Measurements from ENCODE around the gene KIF21B.

Gene KIF21B

DNA sequence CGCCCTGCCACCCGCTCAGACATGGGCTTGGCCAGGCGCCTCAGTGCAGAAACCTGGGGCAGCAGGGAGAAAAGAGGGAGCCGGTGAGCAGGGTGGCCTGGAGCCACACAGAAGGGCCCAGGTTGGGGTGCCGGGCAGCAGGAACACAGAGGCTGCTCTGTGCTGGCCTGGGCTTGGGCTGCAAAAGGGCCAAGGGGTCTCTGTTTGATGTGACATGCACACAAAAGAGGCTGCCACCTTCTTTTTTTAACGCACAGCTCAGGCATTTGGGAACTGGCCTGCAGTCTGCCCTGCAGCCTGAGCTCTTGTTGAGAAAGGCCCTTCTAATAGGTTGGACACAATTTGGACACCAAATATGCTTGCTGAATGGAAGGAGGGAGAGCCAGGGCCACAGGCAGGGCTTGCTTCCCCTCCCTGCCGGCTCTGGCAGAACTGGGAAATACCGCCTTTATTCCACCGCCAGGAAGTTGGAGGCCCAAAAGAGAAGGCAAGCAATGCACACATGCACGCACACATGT is 32.4 kb downstream of the KIF21B start:
- DNase-seq (ENCODE audit: low read depth): no peak
- TF ChIP-seq, protein P1, sequence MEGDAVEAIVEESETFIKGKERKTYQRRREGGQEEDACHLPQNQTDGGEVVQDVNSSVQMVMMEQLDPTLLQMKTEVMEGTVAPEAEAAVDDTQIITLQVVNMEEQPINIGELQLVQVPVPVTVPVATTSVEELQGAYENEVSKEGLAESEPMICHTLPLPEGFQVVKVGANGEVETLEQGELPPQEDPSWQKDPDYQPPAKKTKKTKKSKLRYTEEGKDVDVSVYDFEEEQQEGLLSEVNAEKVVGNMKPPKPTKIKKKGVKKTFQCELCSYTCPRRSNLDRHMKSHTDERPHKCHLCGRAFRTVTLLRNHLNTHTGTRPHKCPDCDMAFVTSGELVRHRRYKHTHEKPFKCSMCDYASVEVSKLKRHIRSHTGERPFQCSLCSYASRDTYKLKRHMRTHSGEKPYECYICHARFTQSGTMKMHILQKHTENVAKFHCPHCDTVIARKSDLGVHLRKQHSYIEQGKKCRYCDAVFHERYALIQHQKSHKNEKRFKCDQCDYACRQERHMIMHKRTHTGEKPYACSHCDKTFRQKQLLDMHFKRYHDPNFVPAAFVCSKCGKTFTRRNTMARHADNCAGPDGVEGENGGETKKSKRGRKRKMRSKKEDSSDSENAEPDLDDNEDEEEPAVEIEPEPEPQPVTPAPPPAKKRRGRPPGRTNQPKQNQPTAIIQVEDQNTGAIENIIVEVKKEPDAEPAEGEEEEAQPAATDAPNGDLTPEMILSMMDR (conservative IDR thresholded peaks at IDR 0.05; ENCODE audit: control insufficient read depth, insufficient read depth, low read depth, low read length): no peak
- H3K4me3 ChIP-seq (ENCODE audit: control insufficient read depth, low read depth, low read length): no peak overlapping the region

DNA sequence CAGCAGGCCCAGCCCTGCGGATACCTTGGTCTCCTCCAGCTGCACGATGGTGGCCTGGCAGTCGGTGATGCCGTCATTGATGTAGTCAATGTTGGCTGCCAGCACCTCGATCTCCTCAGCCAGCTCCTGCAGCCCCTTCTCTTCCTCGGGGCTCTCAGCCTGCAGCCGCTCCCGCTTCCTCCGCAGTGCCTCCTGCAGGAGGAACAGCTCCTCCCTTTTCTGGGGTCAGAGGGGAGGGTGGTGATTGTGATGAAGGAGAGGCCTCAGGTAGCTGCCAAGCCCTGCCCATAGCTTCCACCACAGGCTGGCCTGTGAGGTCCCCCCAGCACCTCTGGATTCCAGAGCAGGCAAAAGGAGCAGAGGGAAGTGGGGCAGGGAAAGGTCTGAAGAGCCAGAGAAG is 33.4 kb downstream of the KIF21B start:
- TF ChIP-seq, protein P1 (conservative IDR thresholded peaks at IDR 0.05; ENCODE audit: control insufficient read depth, insufficient read depth, low read depth, low read length): no peak

DNA sequence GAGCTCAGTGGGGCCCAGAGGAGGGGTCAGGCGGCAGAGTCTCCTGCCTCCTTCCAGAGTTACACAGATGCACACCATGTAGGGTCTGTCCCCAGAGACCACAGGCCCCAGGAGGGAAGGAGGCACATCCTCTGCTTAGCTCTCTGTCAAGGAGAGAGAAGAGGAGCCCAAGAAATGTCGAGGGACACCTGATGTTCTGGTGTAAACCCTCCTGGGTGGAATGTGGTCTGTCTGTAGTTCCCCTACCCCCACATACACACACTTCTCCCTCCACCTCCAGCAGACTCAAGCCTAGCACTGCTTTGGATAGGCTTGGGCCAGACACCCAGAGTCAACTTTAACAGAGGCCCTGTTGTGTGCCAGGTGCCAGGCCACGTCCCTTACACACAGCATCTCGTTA is 34.2 kb downstream of the KIF21B start:
- TF ChIP-seq, protein P1 (conservative IDR thresholded peaks at IDR 0.05; ENCODE audit: control insufficient read depth, insufficient read depth, low read depth, low read length): no peak
- DNase-seq (ENCODE audit: low read depth): no peak
- H3K4me3 ChIP-seq (ENCODE audit: control insufficient read depth, low read depth, low read length): no peak overlapping the region

More for the DNA sequence above, 33.4 kb downstream of the KIF21B start:
- H3K4me3 ChIP-seq (ENCODE audit: control insufficient read depth, low read depth, low read length): no peak overlapping the region
- no peak for DNase-seq (ENCODE audit: low read depth)

DNA sequence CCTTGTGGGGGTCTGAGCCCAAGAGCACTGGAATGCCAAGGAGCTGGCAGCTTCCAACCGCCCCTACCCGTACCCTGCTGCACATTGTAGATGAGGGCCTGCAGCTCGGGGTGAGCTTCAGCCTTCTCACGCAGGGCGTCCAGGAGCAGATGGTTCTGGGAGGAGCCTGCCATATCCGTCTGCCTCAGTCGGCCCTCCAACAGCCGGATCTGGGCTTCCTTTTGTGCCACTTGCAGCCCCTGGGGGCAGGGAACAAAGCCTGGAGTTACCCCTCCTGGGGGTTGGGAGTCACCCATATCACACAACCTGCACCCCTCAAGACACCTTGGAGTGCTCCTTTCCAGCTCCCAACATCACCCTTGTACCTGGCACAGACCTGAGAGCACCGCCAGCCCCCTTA is 34.8 kb downstream of the KIF21B start:
- no peak overlapping the region for H3K4me3 ChIP-seq (ENCODE audit: control insufficient read depth, low read depth, low read length)
- TF ChIP-seq, protein P1 (conservative IDR thresholded peaks at IDR 0.05; ENCODE audit: control insufficient read depth, insufficient read depth, low read depth, low read length): no peak
- no peak for DNase-seq (ENCODE audit: low read depth)

DNA sequence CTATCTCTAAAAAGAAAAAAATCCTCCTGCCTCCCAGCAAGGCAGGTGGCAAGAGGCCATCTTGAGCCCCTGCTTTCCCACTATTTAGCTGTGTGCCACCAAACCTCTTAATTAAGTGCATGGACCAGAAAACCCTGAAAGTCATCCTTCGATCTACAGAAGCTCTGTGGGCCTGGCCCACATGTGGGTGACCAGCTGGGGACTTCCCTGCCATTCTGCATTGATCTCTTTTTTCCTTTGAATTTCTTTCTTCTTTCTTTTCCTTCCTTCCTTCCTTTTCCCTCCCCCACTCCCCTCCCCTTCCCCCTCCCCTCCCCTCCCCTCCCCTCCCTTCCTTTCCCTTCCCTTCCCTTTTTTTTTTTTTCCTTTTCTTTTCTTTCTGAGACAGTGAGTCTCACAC is 38.0 kb downstream of the KIF21B start:
- DNase-seq (ENCODE audit: low read depth): no peak
- H3K4me3 ChIP-seq (ENCODE audit: control insufficient read depth, low read depth, low read length): no peak overlapping the region
- TF ChIP-seq, protein P1 (conservative IDR thresholded peaks at IDR 0.05; ENCODE audit: control insufficient read depth, insufficient read depth, low read depth, low read length): no peak

DNA sequence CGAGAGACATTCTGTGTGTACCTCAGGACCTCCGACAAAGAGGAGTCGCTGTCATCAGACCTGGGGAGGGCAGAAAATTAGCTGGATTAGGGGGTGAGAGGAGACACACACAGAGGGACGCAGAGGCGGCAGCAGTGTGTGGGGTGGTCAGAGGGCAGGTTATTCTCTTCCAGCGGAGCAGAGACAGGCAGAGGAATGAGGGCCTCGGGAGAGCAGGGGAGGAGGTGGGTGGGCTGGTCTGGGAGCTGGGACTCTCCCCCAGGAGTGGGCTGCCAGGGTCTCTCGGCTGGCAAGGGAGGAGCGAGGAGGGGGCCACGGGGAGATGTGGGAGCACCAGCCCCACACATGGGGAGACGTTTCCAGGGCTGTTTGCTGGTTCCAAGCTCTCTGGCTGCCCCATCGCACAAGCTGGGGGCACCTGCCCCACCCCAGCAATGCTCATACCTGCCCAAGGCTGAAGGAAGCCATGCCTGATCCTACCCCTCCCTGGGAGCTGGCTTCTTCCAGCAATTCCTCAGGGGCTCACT is 40.4 kb downstream of the KIF21B start:
- no peak for DNase-seq (ENCODE audit: low read depth)

More for the DNA sequence above, 40.4 kb downstream of the KIF21B start:
- TF ChIP-seq, protein P1 (conservative IDR thresholded peaks at IDR 0.05; ENCODE audit: control insufficient read depth, insufficient read depth, low read depth, low read length): no peak
- H3K4me3 ChIP-seq (ENCODE audit: control insufficient read depth, low read depth, low read length): no peak overlapping the region
